NCI-H1436 treated with DMSO at 0.1 percent for 48 hours (cell line): ENCODE measurements around the gene EPS8.
"Not testable (repeated sequence)": the region's sequence is repeated elsewhere in the genome, so short reads cannot be mapped to it uniquely, and the experiment has no call there.

Experiments
- DNase-seq: peaks from one replicate; lab custom pipeline; 2025; lab: John Stamatoyannopoulos, UW

Gene EPS8

DNA sequence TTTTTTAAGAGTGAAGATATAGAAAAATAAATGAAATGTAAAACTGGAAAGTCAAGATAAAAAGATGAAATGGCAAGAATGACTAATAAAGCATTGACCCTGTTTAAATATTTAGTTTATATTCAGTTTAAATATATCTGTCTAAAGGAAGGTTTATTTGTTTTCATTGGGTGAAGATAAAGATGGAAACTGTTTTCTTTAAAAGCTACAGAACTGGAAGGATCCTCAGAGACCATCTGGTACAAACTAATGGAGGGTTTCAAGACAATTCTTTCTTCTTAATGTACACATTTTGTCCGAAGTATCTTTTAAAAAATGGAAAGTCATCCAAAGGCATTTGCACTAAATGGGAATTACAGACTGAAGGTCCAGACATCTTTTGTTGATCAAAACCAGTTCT, 142.6 kb downstream of the EPS8 start:
- DNase-seq, result no peak

DNA sequence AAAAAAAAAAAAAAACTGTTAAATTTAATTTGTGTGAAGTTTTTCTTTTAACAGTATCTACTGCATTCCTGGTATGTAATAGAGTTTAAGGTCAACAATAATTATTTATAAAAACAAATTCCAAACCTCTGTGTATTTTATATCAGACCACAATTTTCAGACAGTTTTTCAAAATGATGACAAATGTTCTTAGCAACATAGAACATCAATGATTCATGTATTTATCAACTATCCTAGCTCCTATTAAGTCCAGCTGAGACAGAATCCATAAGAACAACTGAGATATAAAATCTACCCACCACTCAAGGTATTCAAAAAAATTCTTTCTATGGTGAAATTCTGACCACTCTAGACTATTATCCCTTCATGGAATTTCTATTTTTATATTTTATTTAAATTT, 144.5 kb downstream of the EPS8 start:
- DNase-seq, result no peak

DNA sequence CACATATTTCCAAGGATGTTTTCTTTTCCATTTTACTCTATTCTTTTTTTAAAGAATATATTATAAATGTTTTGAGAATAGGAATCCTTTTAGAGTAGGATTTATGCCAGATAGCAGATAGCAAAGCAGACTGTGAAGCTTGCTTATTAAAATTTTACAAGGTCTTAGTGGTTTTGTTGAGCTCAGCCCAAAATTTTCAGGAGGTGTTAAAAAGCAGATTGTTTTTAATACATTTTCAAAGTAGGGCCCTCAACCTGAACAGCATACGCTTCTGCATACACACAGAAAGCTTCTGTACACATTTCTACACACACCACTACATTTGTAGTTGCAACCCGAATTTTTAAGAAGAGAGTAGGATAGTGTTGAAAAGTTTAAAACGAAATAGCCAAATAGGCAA, 151.0 kb downstream of the EPS8 start:
- DNase-seq, result no peak

DNA sequence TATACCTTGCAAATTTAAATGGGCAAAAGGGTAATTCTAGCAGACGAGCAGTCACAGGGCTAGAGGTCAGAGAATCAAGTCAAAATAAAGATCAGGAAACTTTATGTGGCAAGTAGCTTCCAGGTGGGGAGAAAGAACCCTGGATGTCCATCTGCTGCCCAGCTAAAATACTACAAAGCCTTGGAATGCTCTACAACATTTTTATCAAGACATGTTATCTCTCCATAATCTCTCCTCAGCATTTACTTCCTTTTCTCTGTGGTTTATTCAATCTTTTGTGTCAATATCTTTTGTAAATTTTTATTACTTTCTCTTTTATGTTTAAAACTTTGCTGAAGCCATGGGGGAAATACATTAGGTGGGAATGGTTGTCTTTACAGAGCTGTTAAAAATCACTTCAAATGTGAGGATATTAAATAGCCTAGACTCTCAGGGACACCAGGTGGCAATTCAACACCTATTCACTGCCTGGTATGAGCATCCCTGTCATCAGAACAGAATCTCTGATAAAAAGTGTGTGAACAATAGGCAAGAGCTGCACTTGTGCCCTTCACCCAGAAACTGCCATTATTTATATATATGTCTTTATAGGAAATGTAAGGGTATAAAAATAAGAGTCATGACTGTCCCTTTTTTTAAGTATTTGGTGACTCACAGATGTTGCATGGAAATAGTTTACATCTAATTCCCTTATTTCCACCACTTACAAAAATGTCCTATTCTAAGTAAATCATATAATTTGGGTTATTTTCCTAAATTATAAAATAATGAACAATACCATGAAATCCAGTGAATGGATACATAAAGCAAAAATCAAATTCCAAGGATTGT, 152.9 kb downstream of the EPS8 start:
- no peak for DNase-seq

DNA sequence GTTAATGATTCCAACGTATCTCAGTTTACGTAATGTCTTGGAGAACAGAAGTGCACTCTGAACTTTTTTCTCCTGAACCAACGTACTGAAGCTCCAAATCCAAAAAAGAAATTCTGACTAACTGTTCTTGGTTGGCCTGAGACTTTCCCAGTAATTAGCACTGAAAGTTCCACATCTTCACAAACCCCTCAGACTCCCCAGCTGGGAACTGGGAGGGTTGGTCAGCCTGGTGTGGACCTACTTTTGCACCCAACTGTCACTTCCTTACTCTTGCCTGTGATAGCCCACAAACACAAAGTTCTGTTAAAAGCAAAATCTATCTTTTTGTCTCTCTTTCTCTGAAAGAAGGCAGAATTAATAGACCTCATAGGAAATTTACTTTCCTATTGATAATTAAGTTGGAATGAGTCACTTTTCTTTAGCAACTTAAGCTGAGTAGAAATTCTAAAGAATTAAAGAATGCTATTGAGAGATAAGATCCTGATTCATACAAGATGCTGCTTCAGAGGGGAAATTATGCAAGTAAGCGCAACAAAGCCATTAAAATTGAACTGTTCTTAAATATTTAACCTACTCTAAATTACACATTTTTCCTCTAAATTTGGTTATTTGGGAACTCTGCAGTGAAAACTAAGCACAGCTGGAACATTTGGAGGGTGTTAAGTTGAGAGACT, 155.0 kb downstream of the EPS8 start:
- DNase-seq, result no peak

DNA sequence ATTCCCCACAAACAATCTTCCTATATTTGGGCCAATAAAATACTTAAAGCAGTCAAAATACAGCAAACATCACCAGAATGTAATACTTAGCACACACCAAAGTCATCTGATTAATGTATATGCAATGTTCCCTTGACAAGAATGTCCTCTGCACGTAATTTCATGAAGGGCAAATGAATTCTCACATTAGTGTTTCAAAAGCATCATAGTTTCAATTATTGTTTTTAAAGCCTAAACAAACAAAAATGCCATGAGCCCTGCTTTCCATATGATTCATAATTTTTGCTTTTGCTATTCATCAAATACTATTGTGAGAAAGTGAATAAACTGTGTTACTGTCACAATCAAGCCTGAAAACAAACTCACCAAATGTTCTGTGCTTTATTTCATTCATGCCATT, 156.0 kb downstream of the EPS8 start:
- DNase-seq, result no peak

DNA sequence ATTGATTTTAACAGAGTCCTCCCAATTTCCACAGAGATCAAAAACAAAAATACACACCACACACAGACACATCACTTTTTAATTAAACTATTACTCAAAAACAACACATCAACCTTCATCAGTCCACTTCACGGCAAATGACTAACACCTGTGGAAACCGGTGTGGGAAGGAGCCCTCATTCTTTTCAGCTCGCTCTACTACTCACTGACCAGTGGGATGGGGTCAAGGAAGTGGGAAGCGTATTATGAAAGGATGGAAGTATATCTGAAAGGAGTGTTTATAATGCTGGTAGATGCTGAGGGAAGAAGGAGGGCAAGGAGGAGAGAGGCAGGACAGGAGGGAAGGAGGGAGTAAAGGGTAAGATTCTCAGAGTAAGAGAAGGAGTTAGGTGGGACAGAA, 156.5 kb downstream of the EPS8 start:
- DNase-seq, result no peak

DNA sequence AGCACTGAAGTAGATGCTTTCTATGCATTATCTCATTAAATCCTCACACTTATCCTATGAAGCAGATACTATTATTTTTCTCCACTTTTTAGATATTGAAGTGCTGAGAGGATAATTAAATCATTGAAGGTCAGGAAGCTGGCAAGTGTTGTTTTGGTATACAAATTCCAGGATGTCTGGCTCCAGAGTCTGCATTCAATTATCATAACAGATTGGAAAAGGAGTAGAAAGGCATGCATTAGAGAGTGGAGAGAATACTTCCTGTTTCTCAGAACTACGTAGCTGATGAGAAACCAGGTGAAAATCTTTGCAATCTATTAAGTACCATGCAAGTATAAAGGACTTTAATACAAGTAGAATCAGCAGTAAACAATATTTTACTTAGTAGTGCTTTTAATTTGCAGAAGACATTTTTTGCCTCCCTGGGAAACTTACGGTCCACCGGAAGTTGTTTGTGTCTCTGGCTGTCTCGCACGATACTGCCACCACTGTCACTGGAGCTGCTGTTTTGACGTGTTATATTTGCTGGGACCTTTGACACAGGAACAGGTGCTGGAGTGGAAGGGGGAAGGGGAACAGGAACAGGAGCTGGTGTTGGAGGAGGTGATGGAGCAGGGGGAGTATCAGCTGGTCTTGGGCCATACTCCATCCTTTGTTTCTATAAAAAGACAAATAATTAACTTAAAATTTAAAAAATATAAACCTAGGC, 158.0 kb downstream of the EPS8 start:
- no peak for DNase-seq

DNA sequence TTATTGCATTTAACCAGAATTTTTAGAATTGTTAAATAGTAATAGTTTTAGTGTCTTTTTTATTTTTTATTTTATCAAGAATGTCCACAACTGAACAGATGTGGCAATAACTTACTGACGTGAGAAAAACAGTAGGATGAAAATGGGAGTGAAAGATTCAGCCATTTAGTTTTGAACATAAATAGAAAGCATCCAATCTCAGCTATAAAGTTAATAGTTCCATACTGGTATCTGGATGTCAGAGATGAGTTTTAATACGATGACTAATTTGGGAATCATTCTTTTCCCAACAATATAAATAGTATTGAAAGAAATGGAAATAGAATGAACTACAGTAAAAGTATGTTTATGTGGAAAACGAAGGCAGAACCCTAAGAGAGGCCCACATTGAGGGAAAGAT, 159.4 kb downstream of the EPS8 start:
- DNase-seq, result no peak

DNA sequence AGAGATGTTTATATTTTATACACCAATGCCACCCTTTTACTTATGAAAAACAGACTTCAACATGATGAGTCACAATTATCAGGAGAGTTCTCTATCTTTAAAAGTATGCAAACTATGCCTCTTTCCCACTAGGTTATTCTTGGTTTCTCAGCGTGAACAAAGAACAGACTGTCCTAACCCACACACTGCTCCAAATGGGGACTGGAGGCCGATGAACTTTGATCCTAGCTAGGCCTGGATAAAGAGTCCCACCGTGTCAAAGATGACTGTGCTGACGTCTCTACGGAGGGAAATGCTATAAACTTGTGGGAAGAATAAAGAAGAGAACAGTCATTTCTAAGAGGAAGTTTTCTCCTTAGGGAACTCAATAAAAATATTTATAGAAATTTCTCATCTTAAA, 160.1 kb downstream of the EPS8 start:
- no peak for DNase-seq

DNA sequence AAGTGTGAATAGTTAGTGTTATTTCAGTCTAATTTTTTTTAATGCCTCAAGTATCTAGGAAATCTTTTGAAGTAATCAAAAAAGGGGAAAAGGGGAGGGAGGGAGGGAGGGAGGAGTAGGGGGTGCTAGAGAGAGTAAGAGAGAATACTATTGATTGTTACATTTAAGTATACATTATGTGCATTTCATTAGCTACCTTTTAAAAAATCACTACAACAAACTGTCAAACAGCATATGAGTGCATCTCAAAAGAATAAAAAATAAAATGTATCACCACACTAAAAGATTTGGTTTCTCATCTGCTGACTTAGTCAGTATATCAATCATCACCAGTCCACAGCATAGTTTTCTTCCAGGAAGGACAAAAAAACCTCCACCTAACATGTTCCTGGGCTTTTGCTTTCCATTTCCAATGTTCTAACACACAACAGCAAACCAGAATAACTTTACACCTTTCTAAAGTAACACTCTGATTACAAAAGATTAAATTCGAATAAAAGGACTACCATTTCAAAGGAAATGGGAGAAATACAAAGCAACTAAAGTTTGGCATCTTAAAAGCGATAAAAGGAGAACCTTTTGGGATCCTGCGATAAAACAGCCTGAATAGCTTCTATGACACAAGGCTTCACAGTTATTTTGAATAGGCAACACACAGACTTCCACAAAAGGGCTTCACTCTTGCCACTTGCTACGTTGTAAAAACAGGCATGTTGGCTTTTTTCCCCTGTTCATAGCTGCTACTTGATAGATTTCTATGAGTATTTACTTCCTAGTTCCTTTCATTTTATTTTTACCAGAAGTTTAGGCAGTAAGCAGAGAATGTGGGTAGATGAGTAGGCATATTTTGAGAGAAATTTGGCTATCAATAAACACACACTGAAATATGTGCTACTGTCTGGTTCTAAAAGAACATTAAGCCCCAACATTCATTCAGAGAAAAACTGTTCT, 160.9 kb downstream of the EPS8 start:
- DNase-seq, result no peak

DNA sequence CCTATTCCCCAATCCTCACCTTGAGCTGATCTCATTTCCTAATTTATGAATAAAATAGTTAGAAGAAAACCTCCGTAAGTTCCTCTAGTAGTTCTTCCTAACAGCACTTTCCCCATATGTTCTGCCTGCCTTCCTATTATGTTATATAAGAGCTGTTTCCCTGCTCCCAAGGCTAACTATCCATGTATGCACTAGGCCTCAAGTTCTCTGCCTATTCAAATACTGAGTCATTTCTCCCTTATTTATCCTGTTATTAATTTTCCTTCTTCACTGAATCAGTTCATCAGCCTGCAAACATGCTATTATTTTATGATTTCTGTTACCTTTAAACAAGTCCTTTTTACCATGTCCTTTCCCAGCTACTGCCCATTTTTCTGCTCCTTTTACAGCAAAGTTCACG, 164.1 kb downstream of the EPS8 start:
- DNase-seq, result no peak

DNA sequence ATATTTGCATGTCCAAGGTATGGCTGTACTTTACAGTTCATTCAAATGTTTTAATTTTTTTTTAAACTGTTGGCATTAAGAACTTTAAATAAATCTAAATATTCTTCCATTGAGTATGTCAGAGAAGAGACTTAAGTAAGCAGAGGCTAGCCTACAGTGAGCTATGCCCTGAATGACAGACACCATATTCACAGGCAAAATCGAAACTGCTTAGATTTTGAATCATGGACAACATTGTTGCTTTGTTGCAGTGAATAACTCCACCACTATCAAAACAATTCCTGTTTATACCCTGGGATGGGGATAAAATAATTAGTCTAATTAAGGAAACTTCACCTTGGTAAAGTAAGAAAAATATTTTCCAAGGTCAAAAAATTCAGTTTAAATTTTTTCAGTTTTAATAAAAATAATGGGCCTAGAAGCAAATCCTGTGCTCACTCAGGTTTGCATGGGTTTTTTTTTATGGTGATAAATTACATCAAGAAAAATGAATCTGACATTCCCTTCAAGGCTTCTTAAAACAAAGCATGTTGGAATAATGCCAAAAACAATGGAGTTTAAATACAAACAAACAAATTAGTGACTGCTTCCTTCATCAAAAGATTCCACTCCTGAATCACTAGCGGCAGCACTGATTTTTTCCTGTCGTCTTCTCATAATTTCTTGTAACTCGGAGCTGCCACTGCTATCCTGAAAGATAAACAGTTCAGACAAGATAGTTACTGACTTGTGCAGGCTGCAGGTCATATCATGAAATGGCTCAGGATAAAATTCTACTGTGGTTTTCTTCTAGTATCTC, 168.2 kb downstream of the EPS8 start:
- DNase-seq, result no peak

DNA sequence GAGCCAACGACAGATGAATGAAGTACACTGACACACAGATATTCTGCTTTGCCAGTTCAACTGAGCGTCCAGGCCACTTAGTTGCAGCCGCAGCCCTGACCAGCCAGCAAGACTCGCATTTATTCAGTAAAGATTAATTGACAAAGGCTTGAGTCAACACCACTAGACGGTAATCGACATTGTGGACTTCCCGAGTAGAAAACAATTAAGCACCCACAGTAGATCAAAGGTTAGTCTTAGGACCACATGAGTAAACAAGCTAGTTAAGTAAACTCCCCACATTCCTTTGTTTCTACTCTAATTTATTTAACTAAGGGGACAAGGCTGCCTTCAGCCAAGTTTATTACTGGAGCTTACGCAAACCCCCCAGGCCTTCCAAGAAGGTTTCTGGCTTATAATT, 172.7 kb downstream of the EPS8 start:
- not testable (repeated sequence) for DNase-seq

DNA sequence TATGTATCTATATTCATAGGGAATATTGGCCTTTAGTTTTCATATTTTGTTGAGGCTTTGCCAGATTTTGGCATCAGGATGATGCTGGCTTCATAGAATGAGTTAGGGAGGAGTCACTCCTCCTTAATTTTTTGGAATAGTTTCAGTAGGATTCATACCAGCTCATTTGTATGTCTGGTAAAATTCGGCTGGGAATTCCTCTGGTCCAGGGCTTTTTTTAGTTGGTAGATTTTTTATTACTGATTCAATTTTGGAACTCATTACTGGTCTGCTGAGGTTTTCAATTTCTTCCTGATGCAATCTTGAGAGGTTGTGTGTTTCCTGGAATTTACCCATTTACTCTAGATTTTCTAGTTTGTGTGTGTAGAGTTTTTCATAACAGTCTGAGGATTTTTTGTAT, 175.2 kb downstream of the EPS8 start:
- DNase-seq, result no peak

DNA sequence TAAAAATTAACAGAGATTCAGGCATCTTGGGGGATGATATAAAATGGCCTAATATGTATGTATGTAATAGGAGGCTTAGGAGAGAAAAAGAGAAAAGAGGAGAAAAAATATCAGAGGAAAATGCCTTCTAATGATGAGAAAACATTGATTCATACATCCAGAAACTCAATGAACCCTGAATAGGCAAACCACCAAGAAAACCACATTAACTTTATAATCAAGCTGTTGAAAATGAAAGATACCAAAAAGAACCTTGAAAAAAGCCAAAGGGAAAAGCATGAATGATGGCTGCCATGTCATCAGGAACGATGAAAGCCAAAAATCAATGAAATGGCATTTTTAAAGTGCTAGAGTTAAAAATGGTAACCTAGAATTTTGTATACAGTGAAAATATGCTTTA, 180.2 kb downstream of the EPS8 start:
- DNase-seq, result no peak

DNA sequence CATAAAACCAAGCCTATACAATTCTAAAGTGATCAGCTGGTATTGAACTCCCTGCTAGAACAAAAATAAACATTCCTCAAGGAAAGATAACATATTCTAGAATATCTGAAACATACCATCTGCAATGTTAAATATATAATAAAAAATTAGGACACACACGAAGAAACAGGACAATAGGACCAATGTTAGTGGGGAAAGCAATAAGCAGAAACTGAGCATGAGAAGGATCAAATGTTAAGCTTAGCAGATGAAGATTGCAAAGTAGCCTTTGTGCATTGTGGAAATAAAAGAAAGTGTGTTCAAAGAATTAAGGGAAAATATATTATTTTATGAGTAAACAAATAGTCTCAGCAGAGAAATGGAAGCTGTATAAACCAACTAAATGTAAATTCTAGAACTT, 180.8 kb downstream of the EPS8 start:
- no peak for DNase-seq

DNA sequence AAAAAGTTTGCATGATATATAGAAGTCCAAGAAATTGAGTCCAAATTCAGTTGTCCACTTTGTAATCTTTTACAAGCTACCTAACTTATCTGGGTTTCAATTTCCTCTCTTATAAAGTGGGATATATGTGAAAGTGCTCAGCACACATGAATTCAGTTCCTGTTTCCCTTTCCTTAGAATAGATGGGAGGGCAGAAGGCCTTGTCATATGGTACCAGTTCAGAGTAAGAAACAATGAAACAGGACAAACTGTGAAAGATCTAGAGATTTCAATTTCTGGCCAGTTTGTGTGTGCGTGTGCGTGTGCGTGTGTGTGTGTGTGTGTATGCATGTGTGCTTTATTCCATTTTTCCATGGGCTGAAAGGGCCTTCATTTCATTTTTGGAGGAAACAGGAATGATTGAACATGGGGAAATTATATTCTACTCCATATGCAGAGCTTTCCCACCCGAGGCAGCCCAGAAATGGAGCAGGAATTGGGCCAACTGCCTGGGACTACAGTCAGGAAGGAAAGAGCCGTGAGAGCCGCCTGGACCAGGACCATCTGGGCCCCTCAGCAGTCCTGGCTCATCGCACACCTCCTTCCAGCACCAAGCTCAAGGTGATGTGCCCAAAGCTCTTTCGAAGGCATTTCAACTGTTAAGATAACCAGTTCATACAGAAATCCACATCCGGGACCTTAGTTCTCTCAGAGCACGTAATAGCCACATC, 183.2 kb downstream of the EPS8 start:
- DNase-seq, result no peak

DNA sequence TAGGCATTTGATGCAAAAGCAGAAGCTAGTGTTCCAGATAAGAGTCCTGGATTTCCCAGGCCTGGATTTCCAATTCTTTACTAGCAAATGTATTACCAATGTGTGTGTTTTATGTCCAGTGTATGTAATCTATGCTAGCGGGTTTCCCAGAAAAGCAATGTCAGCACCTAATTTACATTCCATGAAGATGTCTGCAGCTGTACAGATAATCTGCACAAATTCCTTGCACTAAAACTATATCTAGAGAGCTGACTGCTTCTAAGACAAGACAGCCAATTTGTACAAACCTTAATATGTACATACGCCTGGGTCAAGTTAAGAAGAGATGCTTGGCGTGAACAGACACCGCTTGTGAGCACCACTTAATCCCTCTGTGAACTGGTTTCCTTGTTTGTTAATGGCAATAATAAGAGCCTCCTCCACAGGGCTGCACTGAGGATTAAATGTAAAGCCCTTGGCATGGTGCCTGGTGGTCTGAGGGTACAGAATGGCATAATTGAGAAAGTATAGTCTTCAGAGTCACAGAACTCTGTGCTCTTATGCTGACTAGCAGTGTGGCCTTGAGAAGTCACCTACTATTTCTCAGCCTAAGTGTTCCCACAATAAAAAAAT, 185.6 kb downstream of the EPS8 start:
- DNase-seq, result no peak

DNA sequence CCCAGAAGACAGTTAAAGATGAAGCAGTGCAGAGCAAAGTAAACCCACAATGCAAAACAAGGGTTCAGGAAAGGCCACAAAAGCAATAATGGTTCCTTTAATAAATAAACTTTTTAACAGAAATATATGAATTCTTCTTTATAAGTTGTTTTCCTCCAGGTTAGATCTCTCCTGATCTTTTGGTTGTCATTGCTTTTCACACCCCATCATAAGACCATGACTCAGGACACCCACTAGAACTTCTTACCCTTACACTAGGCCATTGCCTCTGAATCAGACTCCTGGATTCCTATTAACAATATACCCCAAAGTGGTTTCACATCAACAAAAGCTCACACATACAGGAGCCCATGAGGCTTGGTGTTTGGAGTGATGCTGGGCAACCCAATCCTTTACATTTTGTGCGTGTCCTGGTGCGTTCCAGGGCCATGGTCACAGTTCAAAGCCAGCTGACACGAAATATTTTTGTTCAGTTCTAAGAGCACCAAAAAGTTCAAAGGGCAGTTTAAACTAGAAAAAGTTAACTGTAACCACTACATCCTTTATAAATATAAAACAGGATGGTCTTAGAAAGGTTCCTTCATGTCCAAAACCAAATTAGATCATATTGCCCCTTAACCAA, 187.0 kb downstream of the EPS8 start:
- no peak for DNase-seq
